OCI-LY7 (cell line): ENCODE data around the gene SGIP1. TPM values are rescaled to one million over a fixed set of nuclear protein-coding genes. Genes with fewer than 3 reads are reported as not detected.
"Not testable (repeated sequence)": the region's sequence is repeated elsewhere in the genome, so short reads cannot be mapped to it uniquely, and the experiment has no call there.

Source experiments
- BruUV-seq: library from RNA; stranded (reverse); fragments of 400-500 nt; replicated peaks from 2 replicates; lab custom pipeline; 2021; lab: Mats Ljungman, UMichigan
- CTCF ChIA-PET: fragments of 300-600 bp; sonication (Branson Sonifier 250); formaldehyde crosslinking; loops from one replicate; lab custom pipeline; 2022; ENCODE audit warnings: antibody characterized with exemption; ENCODE audit not compliant: unreplicated experiment; lab: Charles Lee
- POLR2A ChIA-PET: fragments of 300-600 bp; sonication (Branson Sonifier 250); formaldehyde crosslinking; loops from one replicate; lab custom pipeline; 2022; ENCODE audit warnings: antibody characterized with exemption; lab: Charles Lee
- DNase-seq: peaks from one replicate; pipeline ENCODE4 v3.0.0-alpha.2; 2015; ENCODE audit warnings: low spot score
- H2AFZ ChIP-seq: fragments of 200-600 bp; sonication (generic), shearing (Covaris generic); 2 replicates; pipeline ENCODE4 v1.6.1; 2014; ENCODE audit warnings: mild to moderate bottlenecking, antibody characterized with exemption, low read length, moderate library complexity
- H3K27ac ChIP-seq: fragments of 200-600 bp; sonication (generic); 2 replicates; pipeline ENCODE4 v1.5.1; 2014; ENCODE audit warnings: mixed run types, low read depth, mild to moderate bottlenecking, moderate library complexity, low read length, inconsistent platforms; ENCODE audit not compliant: poor library complexity, severe bottlenecking
- H3K36me3 ChIP-seq: fragments of 200-600 bp; sonication (generic); 2 replicates; pipeline ENCODE4 v1.6.1; 2014; ENCODE audit warnings: mild to moderate bottlenecking, antibody characterized with exemption, low read length, moderate library complexity, mixed read lengths; ENCODE audit not compliant: insufficient read depth
- H3K4me1 ChIP-seq: fragments of 200-600 bp; sonication (generic); 2 replicates; pipeline ENCODE4 v1.5.1; 2014; ENCODE audit warnings: mild to moderate bottlenecking, low read length; ENCODE audit not compliant: insufficient read depth, poor library complexity, severe bottlenecking
- H3K4me2 ChIP-seq: fragments of 200-600 bp; sonication (generic); 2 replicates; pipeline ENCODE4 v1.6.1; 2014; ENCODE audit warnings: mild to moderate bottlenecking, low read length
- H3K4me3 ChIP-seq: fragments of 200-600 bp; sonication (generic); 2 replicates; pipeline ENCODE4 v1.5.1; 2014; ENCODE audit warnings: mild to moderate bottlenecking, low read depth, low read length; ENCODE audit not compliant: poor library complexity, severe bottlenecking
- H3K79me2 ChIP-seq: fragments of 200-600 bp; sonication (generic); 2 replicates; pipeline ENCODE4 v1.6.1; 2016; ENCODE audit warnings: low read depth, mild to moderate bottlenecking, low read length, moderate library complexity, mixed read lengths; ENCODE audit not compliant: insufficient read depth
- H3K9me2 ChIP-seq: fragments of 200-600 bp; sonication (generic); 2 replicates; pipeline ENCODE4 v1.6.1; 2016; ENCODE audit warnings: mild to moderate bottlenecking, low read length, mixed read lengths; ENCODE audit not compliant: insufficient read depth
- H3K9me3 ChIP-seq: fragments of 200-600 bp; sonication (generic); 2 replicates; pipeline ENCODE4 v1.6.1; 2014; ENCODE audit warnings: mild to moderate bottlenecking, mixed run types, low read length, mixed read lengths
- H4K20me1 ChIP-seq: fragments of 200-600 bp; sonication (generic); 2 replicates; pipeline ENCODE4 v1.6.1; 2014; ENCODE audit warnings: mild to moderate bottlenecking, antibody characterized with exemption, low read length, moderate library complexity, mixed read lengths; ENCODE audit not compliant: insufficient read depth
- EZH2phosphoT487 ChIP-seq: fragments of 200-600 bp; sonication (generic); IDR thresholded peaks from 2 replicates; pipeline ENCODE4 v1.6.1; 2018; ENCODE audit warnings: low read depth, borderline replicate concordance, mild to moderate bottlenecking, mixed run types, antibody characterized with exemption, low read length, moderate library complexity, mixed read lengths
- intact Hi-C: fragments of 100-400 bp; cut with micrococcal nuclease; formaldehyde crosslinking; loops from one replicate; pipeline ENCODE4 v1.10.0; 2022; ENCODE audit not compliant: unreplicated experiment
- total RNA-seq, 2 experiments: library from RNA; depleted of rRNA in 1 of 2; stranded (reverse); fragments of >200 nt in 1 of 2; shearing (Covaris generic) in 1 of 2; gene quantifications; 2 replicates each; pipeline ENCODE4 v1.2.3, GENCODE V29; 2014 to 2022
- TF ChIP-seq, protein P1 (sequence below): fragments of 200-600 bp; sonication (generic); conservative IDR thresholded peaks from 2 replicates; pipeline ENCODE4 v1.5.1; 2014; ENCODE audit warnings: mild to moderate bottlenecking, antibody characterized with exemption, low read length, moderate library complexity, mixed read lengths

The SGIP1 gene
- total RNA-seq, 2 experiments from 2014 or later = not detected

DNA sequence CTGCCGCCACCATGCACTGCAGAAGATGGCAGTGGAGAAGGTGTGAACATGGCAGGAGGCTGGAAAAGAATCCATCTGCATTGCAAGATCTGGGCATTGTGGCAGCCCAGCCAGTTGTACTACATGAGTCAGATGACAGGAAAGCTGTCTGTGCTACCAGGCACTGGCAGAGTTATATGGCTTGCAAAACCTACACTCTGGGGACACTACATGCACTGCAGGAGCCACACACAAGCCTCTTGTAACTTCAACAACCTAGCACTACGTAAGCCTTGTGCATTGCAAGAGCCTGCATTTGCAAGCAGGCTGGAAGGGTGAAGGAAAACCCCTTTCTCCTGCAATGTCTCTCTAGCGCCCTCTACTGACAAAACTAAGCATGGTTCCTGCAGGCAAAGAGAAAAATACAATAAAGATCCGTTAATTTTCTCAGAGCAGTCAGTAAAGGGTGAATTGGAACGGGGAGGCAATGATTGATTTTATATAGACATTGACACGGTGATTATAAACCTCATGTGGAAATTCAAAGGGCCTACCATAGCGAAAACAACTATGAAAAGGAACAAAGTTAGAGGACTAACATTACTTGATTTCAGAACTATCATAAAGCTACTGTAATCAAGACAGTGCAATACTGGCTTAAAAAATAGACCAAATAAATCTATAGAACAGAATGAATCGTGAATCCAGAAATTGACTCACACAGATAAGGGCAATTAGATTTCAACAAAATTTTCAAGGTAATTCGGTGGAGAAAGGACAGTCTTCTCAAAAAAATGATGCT, 192.1 kb downstream of the SGIP1 start:
- H3K9me2 ChIP-seq = no peaks in the 10 kb centered on the region
- no peak overlapping the region for H3K4me2 ChIP-seq
- intact Hi-C loops = loop anchor here (5.0 kb wide), 1 partner anchor 474 kb away; no protein-coding TSS in a partner anchor
- H2AFZ ChIP-seq = peak overlapping the region; percentile 7; the same call in 1 of the 2 replicates
- no peaks in the 10 kb centered on the region for H4K20me1 ChIP-seq
- no peak overlapping the region for H3K27ac ChIP-seq
- H3K4me1 ChIP-seq = no peaks in the 10 kb centered on the region
- DNase-seq = peak; percentile 73
- H3K36me3 ChIP-seq = no peaks in the 10 kb centered on the region
- H3K9me3 ChIP-seq = no peaks in the 10 kb centered on the region
- H3K4me3 ChIP-seq = no peak overlapping the region
- TF ChIP-seq EZH2phosphoT487 = no peak
- TF ChIP-seq, protein P1, sequence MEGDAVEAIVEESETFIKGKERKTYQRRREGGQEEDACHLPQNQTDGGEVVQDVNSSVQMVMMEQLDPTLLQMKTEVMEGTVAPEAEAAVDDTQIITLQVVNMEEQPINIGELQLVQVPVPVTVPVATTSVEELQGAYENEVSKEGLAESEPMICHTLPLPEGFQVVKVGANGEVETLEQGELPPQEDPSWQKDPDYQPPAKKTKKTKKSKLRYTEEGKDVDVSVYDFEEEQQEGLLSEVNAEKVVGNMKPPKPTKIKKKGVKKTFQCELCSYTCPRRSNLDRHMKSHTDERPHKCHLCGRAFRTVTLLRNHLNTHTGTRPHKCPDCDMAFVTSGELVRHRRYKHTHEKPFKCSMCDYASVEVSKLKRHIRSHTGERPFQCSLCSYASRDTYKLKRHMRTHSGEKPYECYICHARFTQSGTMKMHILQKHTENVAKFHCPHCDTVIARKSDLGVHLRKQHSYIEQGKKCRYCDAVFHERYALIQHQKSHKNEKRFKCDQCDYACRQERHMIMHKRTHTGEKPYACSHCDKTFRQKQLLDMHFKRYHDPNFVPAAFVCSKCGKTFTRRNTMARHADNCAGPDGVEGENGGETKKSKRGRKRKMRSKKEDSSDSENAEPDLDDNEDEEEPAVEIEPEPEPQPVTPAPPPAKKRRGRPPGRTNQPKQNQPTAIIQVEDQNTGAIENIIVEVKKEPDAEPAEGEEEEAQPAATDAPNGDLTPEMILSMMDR = peak; percentile 99
- POLR2A ChIA-PET = interaction anchor here (0.6 to 1.5 kb wide), 3 partner anchors 10 to 512 kb away, joined by 3 to 9 read pairs (median 3); no protein-coding TSS in a partner anchor
- no TSS peak for BruUV-seq
- no peaks in the 10 kb centered on the region for H3K79me2 ChIP-seq
- CTCF ChIA-PET = interaction anchor here (1.3 to 1.4 kb wide), 2 partner anchors 9 to 28 kb away, joined by 3 read pairs; no protein-coding TSS in a partner anchor

DNA sequence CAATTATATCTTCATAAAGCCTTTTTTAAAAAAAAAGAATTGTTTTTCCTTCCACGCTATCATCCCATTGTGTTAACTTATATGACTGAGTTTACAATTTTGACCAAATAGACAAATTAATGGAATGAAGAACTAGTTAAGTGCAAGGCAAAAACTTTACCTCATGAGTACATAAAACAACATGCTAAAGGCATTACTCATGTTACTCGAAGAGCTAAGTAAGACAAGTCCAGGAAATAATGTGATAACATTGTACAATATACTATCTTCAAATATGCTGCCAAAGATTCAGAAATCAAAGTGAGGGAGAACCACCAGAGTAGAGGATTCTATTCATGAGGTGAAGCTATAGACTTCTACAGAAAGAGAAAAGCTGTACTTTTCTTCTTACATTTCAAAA, 194.1 kb downstream of the SGIP1 start:
- intact Hi-C loops = loop anchor here (5.0 kb wide), 1 partner anchor 476 kb away; no protein-coding TSS in a partner anchor
- DNase-seq = no peak
- CTCF ChIA-PET = no interaction called here

DNA sequence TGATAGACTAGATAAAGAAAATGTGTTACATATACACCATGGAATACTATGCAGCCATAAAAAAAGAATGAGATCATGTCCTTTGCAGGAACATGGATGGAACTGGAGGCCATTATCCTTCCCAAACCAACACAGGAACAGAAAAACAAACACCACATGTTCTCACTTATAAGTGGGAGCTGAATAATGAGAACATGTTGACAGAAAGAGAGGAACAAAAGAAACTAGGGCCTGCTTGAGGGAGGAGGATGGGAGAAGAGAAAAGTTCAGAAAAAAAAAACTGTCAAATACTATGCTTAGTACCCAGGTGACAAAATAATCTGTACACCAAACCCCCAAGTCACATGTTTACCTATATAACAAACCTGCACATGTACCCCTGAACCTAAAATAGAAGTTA, 194.8 kb downstream of the SGIP1 start:
- H3K4me2 ChIP-seq, H3K4me3 ChIP-seq, H3K79me2 ChIP-seq, H3K27ac ChIP-seq, H4K20me1 ChIP-seq, H3K36me3 ChIP-seq, BruUV-seq, H3K9me3 ChIP-seq, DNase-seq, H3K9me2 ChIP-seq, CTCF ChIA-PET: not testable (repeated sequence)
- Histone ChIP-seq H3K4me1 (peaks cover 17% of the 10 kb centered on the region), H2AFZ (0 out of 2 replicates have a peak overlapping the region, but pooled peaks have one; percentile 53)
- intact Hi-C loops = loop anchor here (5.0 kb wide), 1 partner anchor 476 kb away; no protein-coding TSS in a partner anchor
- POLR2A ChIA-PET = interaction anchor here (0.6 to 1.4 kb wide), 2 partner anchors 11 to 147 kb away, joined by 3 to 5 read pairs; no protein-coding TSS in a partner anchor

More for the DNA sequence above, 194.1 kb downstream of the SGIP1 start:
- Histone ChIP-seq H3K4me3 (no peak overlapping the region), H2AFZ (no peak overlapping the region), H3K79me2 (no peaks in the 10 kb centered on the region), H3K9me2 (no peaks in the 10 kb centered on the region), H3K27ac (no peak overlapping the region), H3K9me3 (no peaks in the 10 kb centered on the region), H4K20me1 (no peaks in the 10 kb centered on the region), H3K4me1 (peaks cover 10% of the 10 kb centered on the region), H3K4me2 (no peak overlapping the region), H3K36me3 (no peaks in the 10 kb centered on the region)
- POLR2A ChIA-PET = interaction anchor here (0.6 to 1.4 kb wide), 2 partner anchors 11 to 147 kb away, joined by 3 to 5 read pairs; no protein-coding TSS in a partner anchor
- TF ChIP-seq EZH2phosphoT487 = no peak
- TF ChIP-seq, protein P1 = no peak
- BruUV-seq = no TSS peak
